ENCODE results near the gene VIT.
"Not testable (repeated sequence)": the region's sequence is repeated elsewhere in the genome, so short reads cannot be mapped to it uniquely, and the experiment has no call there.

Gene VIT

GRCh38 chr2:36678856-36679255, 17.7 kb upstream of the VIT start:
- DNase-seq (ENCODE audit: low spot score): no peak

DNA sequence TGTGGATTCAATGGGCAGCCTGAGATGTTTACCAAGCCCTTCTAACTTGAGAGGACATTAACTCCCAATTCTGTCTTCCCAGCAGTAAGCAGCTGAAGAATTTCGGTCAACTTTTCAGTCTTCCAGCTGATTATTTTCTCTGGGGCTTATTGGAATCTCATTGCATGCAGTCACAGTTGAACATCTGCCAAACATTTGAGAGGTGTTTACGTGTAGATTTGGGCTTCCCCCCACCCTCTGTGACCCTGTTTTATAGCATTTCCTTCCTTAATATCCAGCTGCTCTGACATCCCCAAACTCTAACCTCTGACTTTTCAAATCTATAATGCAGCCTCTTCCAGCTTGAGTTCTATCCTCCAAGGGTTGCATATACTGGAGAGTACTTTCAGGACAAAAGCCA, 16.5 kb upstream of the VIT start:
- no peak for DNase-seq (ENCODE audit: low spot score)

GRCh38 chr2:36682562-36682961, 13.9 kb upstream of the VIT start:
- DNase-seq (ENCODE audit: low spot score): no peak

DNA sequence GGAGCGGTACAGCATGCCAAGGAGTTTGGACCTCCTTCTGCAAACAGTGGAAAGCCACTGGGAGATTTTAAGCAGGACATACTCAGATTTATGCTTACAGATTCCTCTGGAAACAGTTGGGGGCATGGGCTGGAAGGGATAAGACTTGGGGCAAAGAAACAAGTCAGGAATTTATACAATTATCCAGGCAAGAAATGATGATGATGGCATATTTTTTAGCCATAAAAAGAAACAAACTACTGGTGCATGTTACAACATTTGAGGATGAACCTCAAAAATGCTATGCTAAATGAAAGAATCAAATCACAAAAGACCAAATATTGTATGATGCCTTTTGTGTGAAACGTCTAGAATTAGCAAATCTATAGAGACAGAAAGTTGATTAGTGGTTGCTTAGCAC, 13.5 kb upstream of the VIT start:
- no peak for DNase-seq (ENCODE audit: low spot score)

- DNase-seq (ENCODE audit: low spot score): not testable (repeated sequence)
Measured at GRCh38 chr2:36688291-36688690, 8.2 kb upstream of the VIT start.

DNA sequence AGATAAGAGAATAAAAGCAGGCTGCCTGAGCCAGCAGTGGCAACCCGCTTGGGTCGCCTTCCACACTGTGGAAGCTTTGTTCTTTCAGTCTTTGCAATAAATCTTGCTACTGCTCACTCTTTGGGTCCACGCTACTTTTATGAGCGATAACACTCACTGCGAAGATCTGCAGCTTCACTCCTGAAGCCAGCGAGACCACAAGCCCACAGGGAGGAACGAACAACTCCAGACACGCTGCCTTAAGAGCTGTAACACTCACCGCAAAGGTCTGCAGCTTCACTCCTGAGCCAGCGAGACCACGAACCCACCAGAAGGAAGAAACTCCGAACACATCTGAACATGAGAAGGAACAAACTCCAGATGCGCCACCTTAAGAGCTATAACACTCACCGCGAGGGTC, 7.5 kb upstream of the VIT start:
- not testable (repeated sequence) for DNase-seq (ENCODE audit: low spot score)

DNA sequence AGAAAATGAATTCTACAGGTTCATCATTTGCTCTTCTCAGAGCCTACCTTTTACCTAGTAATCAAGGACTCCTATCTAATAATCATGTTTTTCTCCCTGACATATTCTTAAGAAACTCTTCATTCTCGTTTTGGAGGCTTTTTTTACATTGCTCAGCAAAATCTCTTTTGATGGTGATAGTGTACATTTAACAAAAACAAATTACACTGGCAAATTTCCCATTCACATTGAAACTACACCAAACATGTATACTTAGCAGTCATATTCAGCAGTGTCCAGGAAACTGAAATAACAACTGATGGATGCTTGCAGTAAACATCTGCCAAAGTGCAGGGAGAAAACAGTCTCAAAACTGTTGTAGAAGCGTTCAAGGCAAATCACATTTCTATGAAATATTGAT, 4.4 kb upstream of the VIT start:
- no peak for DNase-seq (ENCODE audit: low spot score)

DNA sequence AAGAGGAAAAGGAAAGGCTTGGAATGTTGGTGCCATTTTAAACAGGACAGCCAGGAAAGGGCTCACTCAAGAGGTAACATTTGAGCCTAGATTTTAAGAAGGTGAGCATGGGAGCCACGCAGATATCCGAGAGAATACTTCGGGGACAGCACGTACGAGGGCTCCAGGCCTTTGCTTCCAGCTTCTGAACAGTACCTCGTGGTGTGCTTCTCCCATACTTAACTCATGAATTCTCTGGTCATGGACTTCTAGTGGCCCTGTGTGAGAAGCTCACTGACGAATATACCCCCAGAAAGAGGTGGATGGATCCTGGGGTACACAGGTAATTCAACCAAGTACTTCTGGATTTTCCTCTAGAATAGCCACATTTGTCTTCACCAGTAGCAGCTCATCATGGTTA, 2.7 kb upstream of the VIT start:
- no peak for DNase-seq (ENCODE audit: low spot score)

- DNase-seq (ENCODE audit: low spot score): no peak
Measured at GRCh38 chr2:36695746-36696415, 626 bp upstream of the VIT start.

DNA sequence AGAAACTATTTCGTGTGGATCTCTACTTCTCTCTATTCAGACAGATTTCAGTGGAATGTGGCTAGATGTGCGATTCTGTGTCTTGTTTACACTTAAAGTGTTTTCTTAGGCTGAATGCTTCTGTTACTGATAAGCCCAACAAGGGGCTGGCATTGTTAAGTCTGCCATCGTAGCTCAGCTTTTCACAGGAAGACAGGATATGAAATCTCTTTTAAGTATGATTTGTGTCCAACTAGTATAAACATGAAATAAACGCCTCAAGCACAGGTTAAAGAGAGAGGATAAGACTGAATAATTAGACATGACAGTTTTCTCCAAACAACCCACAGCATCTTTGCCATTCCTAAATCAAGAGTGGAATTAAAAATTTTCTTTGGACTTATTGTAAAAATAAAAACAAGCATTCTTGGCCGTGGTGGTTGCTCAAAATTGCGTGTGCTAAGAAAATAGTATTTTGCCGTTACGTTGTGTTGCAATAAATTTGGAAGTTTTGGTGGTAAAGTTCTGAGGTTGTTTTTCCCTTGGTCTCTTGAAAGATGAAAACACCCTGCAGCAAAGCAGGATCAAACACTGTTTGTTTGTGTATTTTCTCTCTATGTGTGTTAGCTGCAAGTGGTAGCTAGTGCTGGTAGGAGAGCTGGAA, 1.0 kb downstream of the VIT start:
- DNase-seq (ENCODE audit: low spot score): no peak

DNA sequence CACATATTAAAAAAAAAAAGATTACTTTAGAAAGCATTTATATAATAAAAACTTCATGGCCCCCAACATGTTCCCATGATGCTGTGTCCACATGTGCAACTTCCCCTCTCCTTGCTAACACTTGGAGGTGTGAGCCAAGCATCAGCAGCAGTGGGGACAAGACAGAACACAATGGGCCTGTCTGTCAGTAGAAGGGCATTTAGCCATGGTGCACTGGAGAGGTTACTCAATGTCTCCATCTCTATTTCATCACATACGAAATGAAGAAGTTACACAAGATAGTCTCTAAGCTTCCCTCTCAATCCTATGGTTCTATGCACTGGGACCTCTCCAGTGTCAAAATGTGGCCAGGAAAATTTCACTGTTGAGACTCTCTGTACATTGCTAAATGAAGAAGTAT, 2.5 kb downstream of the VIT start:
- no peak for DNase-seq (ENCODE audit: low spot score)

- no peak for DNase-seq (ENCODE audit: low spot score)
Measured at GRCh38 chr2:36700311-36700710, 3.8 kb downstream of the VIT start.

DNA sequence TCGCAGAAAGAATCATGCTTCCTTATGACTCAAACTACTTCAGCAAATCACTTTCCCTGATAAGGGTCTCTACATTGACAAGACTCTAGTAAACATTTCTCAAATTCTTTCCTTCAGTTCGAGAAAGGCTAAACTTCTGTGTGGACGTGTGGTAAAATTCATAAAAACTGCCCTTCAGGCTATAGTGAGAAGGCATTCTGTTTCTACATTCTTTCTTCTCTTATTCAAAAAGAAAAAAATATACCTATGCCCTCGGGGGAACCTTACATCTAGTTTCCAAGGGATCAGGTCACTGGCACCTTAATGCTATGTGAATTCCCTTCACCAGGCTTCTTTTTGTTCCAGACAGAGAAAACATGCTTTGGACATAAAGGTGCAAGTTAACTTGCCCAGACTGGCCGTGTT, 4.9 kb downstream of the VIT start:
- peak; percentile 4 for DNase-seq (ENCODE audit: low spot score)

GRCh38 chr2:36701918-36702317, 5.4 kb downstream of the VIT start:
- no peak for DNase-seq (ENCODE audit: low spot score)

GRCh38 chr2:36702781-36703180, 6.3 kb downstream of the VIT start:
- DNase-seq (ENCODE audit: low spot score): no peak

DNA sequence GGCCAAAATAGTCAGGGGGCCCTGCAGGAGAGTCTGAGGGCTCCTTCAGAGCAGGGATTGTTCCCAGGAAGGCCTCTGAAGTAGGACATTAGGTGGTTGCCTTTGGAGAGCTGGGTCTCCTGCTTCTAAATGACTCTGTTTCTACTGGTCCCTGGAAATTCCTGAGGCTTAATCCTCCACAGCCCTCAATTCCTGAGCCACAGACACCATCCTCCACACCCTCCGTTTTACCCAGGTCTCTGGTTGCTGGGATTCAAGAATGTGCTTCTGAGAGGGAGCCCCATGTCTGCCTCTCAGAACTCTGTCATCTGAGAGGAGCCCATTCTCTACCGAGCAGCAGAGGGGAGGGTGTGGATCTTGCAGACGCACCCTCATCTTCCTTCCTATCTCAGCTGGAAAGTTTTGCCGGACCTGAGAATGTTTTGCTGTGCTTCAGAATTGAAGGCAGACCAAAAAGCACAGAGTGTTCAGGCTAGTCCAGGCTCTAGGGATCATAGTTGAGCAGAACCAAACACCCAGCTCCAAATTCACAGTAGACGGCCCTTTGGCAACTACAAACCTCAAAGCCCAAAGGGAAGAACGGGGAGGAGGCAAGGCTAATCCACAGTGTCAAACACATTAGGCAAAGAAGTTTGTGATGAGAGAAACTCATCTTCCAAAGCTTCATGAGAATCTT, 8.1 kb downstream of the VIT start:
- DNase-seq (ENCODE audit: low spot score): no peak

DNA sequence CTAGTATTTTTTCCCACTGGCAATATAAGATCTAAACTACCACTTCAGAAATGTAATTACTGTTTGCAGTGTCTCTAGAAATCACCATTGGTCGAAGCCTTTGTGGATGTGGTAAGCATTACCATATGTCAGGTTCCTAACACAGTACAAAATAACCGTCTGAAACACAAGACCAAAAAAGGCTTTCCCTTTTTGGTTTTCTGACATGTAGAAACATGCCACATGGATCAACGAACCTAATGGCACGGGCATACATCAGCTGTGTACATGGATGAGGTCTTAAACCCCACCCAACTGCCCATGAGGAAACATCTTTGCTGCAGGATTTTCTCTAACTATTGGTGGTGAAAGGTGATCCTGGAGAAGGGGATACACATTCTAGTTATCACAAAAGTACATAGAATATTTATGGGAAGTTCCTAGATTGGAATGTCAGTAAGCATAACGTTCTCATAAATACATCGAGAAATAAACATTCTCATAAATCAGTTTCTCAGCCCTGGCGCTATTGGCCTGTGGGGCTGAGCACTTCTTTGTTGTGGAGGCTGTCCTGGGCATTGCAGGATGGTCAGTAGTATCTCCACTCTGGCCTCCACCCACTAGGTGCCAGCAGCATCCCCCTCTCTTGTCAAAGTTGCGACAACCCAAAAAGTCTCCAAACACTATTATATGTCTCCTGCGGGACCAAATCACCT, 9.0 kb downstream of the VIT start:
- DNase-seq (ENCODE audit: low spot score): no peak

DNA sequence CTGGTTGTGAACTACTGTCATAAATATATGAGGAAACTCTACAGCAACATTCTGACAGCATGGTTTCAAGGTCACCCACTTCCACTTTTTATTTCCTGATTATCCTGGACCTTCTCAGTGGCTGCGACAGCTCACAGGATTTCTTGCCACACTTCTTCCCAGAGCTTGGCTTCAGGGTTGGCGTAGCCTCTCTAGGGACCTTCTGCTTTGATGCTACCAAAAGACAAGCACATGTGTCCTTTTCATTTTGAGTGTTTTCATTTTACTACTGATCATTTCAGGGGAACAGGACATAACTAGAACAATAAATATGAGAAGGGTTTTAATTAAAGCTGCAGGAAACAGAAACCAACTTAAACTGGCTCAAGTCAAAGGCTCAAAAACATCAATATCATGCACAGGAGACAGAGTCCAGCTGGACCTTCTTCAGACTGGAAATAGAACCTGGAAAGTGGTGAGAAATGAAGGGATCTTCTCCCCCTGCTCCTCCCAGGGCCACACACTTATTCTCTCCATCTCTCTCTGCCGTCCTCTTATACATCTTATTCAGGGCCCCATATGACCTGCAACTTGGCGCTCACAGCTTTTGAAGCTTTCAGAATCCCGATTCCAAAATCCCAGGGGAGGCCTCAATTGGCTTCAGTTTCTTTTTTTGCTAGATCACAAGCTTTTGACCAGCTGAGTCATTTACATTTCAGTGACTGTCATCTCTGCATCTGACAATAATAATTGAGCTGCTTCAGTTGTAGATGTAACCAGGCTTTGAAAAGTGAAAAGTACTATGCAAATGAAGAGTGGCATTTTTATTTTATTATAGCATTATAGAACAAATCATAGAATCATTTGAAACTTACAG, 9.7 kb downstream of the VIT start:
- no peak for DNase-seq (ENCODE audit: low spot score)

DNA sequence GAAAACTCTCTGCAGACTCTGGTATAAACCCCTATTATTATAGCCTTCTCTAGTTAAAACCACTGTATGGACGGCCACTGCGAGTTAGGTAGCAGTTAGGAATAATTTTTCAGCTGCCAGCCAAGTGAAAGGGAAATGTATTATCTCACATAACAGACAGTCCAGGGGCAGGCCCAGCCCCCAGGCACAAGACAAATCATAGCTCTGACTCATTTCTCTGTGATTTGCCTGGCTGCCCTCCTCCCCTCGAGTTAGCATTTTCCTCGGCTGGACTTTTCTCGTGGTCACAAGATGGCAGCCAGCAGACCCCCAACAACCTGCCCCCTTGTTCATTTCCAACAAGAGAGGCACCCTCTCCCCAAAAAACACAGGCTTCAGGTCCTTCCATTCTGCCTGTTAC, 10.5 kb downstream of the VIT start:
- DNase-seq (ENCODE audit: low spot score): peak; percentile 45

GRCh38 chr2:36708041-36708741, 11.7 kb downstream of the VIT start:
- peak; percentile 57 for DNase-seq (ENCODE audit: low spot score)

GRCh38 chr2:36710858-36711515, 14.5 kb downstream of the VIT start:
- DNase-seq (ENCODE audit: low spot score): no peak
